Sigmoid colon (tissue), 7 donors: ENCODE measurements around the gene CAMTA1. TPM values are rescaled to one million over a fixed set of nuclear protein-coding genes. Genes with fewer than 3 reads are reported as not detected.
"Not testable (repeated sequence)": the region's sequence is repeated elsewhere in the genome, so short reads cannot be mapped to it uniquely, and the experiment has no call there.

Experiments used
- DNase-seq: peaks from one replicate; pipeline ENCODE4 v3.0.0-alpha.2; 2019
- H3K27ac ChIP-seq, 4 donors: fragments of 200-600 bp; sonication (generic); one replicate each; pipeline ENCODE4 v1.5.1; 2016 to 2019; ENCODE audit warnings: mild to moderate bottlenecking in 1 of 4
- H3K27me3 ChIP-seq, 3 donors: fragments of 200-600 bp; sonication (generic); one replicate each; pipeline ENCODE4 v1.5.1; 2019; ENCODE audit warnings: mild to moderate bottlenecking in 1 of 3
- H3K36me3 ChIP-seq, 4 donors: fragments of 200-600 bp; sonication (generic); one replicate each; pipeline ENCODE4 v1.5.1; 2016 to 2019
- H3K4me1 ChIP-seq, 4 donors: fragments of 200-600 bp; sonication (generic); one replicate each; pipeline ENCODE4 v1.5.1; 2017 to 2019
- H3K4me3 ChIP-seq, 4 donors: fragments of 200-600 bp; sonication (generic); one replicate each; pipeline ENCODE4 v1.5.1; 2017 to 2019; ENCODE audit warnings: mild to moderate bottlenecking in 2 of 4, moderate library complexity in 1 of 4
- H3K9me3 ChIP-seq, 4 donors: fragments of 200-600 bp in 3 of 4; sonication (generic) in 3 of 4; one replicate each; pipeline versions ENCODE4 v1.5.1 to v1.6.1; 2013 to 2019
- EP300 ChIP-seq, 4 donors: sonication (generic); formaldehyde crosslinking; IDR thresholded peaks; one replicate each; pipeline ENCODE4 v1.6.1; 2017; ENCODE audit warnings: antibody characterized with exemption in 4 of 4
- POLR2A ChIP-seq, 2 donors: fragments of 450-650 bp; IDR thresholded peaks; one replicate each; pipeline ENCODE4 v1.6.1; 2016; ENCODE audit warnings: antibody characterized with exemption in 2 of 2, mild to moderate bottlenecking in 2 of 2, moderate library complexity in 2 of 2
- POLR2AphosphoS5 ChIP-seq, 4 donors: sonication (generic); formaldehyde crosslinking; IDR thresholded peaks; one replicate each; pipeline ENCODE4 v1.6.1; 2017; ENCODE audit warnings: antibody characterized with exemption in 4 of 4
- WGBS, 2 donors: extraction: QIAGEN DNeasy Blood & Tissue Kit; methylation state at CpG; one replicate each; pipeline ENCODE4 v1.1.7; 2013; 5-methylcytosine and 5-hydroxymethylcytosine counted together
- intact Hi-C: fragments of 100-400 bp; cut with DNase I; formaldehyde crosslinking; loops from one replicate; pipeline ENCODE4 v1.15.1; 2023
- polyA plus RNA-seq, 3 donors: library from polyadenylated mRNA; stranded (reverse); fragments of 200-250 nt; gene quantifications; one replicate each; pipeline ENCODE4 v1.2.3, GENCODE V29; 2013
- total RNA-seq, 4 donors: library from RNA; depleted of rRNA; stranded (reverse); fragments of >200 nt; gene quantifications; one replicate each; pipeline ENCODE4 v1.1.0, GENCODE V29; 2016
- TF ChIP-seq, protein P1 (sequence below), 4 experiments: fragments of 450-650 bp in 3 of 4; fragments of 200-600 bp in 1 of 4; IDR thresholded peaks; one replicate each; pipeline ENCODE4 v1.5.1; 2016 to 2019; ENCODE audit warnings: antibody characterized with exemption in 4 of 4, mild to moderate bottlenecking in 3 of 4, moderate library complexity in 2 of 4
- donor health status: healthy with polysubstance abuse.
- donor health status: Bipolar disorder and iron deficiency.
- donor health status: healthy.

The CAMTA1 gene
- total and polyA plus RNA-seq, 7 donors = 97.9 to 196 (median 177) TPM

GRCh38 chr1:7408771-7409150 lies 623.5 kb downstream of the CAMTA1 start:
- WGBS, 2 donors = 83 to 91% methylated on average over 5 of the region's 5 CpGs
- peak; percentile 22 for DNase-seq
- Histone ChIP-seq H3K27ac (no peak overlapping the region), H3K27me3 (no peaks in the 10 kb centered on the region), H3K4me1 (no peaks in the 10 kb centered on the region), H3K9me3 (no peaks in the 10 kb centered on the region), H3K4me3 (no peak overlapping the region), H3K36me3 (no peaks in the 10 kb centered on the region)
- intact Hi-C loops = no loop called here
- TF ChIP-seq POLR2A (IDR thresholded peaks at IDR 0.05) = no peak
- TF ChIP-seq, protein P1, sequence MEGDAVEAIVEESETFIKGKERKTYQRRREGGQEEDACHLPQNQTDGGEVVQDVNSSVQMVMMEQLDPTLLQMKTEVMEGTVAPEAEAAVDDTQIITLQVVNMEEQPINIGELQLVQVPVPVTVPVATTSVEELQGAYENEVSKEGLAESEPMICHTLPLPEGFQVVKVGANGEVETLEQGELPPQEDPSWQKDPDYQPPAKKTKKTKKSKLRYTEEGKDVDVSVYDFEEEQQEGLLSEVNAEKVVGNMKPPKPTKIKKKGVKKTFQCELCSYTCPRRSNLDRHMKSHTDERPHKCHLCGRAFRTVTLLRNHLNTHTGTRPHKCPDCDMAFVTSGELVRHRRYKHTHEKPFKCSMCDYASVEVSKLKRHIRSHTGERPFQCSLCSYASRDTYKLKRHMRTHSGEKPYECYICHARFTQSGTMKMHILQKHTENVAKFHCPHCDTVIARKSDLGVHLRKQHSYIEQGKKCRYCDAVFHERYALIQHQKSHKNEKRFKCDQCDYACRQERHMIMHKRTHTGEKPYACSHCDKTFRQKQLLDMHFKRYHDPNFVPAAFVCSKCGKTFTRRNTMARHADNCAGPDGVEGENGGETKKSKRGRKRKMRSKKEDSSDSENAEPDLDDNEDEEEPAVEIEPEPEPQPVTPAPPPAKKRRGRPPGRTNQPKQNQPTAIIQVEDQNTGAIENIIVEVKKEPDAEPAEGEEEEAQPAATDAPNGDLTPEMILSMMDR (IDR thresholded peaks at IDR 0.05) = no peak
- no peak for TF ChIP-seq POLR2AphosphoS5 (IDR thresholded peaks at IDR 0.05)
- no peak for TF ChIP-seq EP300 (IDR thresholded peaks at IDR 0.05)

DNA sequence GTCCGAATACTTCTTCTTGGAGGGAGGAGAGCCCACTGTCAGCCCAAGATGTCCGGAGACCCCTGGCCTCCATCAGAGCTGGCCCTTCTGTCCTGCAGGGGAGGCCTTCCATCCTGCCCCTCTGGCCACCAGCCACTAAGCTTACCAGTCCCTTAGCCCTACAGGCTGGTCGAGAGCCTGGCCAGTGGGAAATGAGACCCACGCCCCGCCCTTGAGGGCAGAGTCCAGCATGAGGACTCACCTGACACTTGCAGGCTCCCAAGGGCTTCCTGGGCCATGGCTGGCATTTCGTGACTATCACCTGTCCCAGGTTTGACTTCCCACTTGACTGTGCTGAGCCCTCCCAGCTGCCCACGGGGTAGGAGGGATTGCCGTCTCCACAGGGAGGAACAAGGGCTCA lies 624.0 kb downstream of the CAMTA1 start:
- Histone ChIP-seq H3K4me1 (no peaks in the 10 kb centered on the region), H3K27me3 (no peaks in the 10 kb centered on the region), H3K27ac (no peak overlapping the region), H3K9me3 (no peaks in the 10 kb centered on the region), H3K4me3 (no peak overlapping the region), H3K36me3 (no peaks in the 10 kb centered on the region)
- TF ChIP-seq POLR2AphosphoS5 (IDR thresholded peaks at IDR 0.05) (no peak), POLR2A (IDR thresholded peaks at IDR 0.05) (no peak)
- WGBS, 2 donors = 52 to 81% methylated on average over 8 of the region's 8 CpGs
- intact Hi-C loops = no loop called here
- peak; percentile 56 for DNase-seq

DNA sequence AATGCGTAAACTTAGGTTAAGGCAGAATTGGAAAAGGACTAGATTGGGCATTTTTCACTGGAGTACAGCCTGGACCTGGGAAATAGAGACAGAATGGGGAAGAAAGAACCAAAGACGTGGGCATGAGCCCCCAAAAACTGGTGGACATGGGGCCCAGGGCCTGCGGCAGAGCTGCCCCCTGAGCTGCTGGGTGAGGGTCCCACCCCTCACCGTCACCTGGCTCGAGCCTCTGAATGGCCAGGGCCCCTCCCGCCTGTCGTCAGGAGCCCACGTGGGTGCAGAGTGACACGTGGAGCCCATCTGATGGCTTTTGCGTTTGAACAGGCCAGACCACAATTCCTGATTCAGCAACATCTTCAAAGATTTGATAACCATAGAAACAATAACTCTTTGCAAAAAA lies 624.9 kb downstream of the CAMTA1 start:
- 84 to 89% methylated on average over 10 of the region's 10 CpGs for WGBS, 2 donors
- Histone ChIP-seq H3K27me3 (no peaks in the 10 kb centered on the region), H3K36me3 (no peaks in the 10 kb centered on the region), H3K4me3 (no peak overlapping the region), H3K9me3 (no peaks in the 10 kb centered on the region), H3K27ac (no peak overlapping the region), H3K4me1 (no peaks in the 10 kb centered on the region)
- intact Hi-C loops = no loop called here
- DNase-seq = peak; percentile 35
- TF ChIP-seq EP300 (IDR thresholded peaks at IDR 0.05) = no peak
- TF ChIP-seq POLR2A (IDR thresholded peaks at IDR 0.05) = no peak
- no peak for TF ChIP-seq POLR2AphosphoS5 (IDR thresholded peaks at IDR 0.05)
- TF ChIP-seq, protein P1 (IDR thresholded peaks at IDR 0.05) = no peak

DNA sequence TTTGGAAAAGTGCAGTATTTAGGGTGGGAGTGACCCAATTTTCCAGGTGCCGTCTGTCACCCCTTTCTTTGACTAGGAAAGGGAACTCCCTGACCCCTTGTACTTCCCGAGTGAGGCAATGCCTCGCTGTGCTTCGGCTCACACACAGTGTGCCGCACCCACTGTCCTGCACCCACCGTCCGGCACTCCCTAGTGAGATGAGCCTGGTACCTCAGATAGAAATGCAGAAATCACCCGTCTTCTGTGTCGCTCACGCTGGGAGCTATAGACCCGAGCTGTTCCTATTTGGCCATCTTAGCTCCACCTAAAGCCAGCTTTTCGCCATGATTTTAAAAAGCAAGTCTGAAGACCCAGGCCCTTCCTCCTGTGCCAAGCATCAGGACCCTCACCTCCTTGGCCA lies 632.4 kb downstream of the CAMTA1 start:
- H3K27me3 ChIP-seq, H3K9me3 ChIP-seq, H3K27ac ChIP-seq, H3K4me1 ChIP-seq, DNase-seq, H3K36me3 ChIP-seq, H3K4me3 ChIP-seq, intact Hi-C loops: not testable (repeated sequence)
- WGBS, 2 donors = 81 to 82% methylated on average over 12 of the region's 12 CpGs

GRCh38 chr1:7418442-7419080 lies 633.3 kb downstream of the CAMTA1 start:
- Histone ChIP-seq H3K27me3 (no peaks in the 10 kb centered on the region), H3K9me3 (no peaks in the 10 kb centered on the region), H3K27ac (no peak overlapping the region), H3K4me3 (no peak overlapping the region), H3K36me3 (no peaks in the 10 kb centered on the region), H3K4me1 (no peaks in the 10 kb centered on the region)
- DNase-seq = peak; percentile 47
- TF ChIP-seq, protein P1 (IDR thresholded peaks at IDR 0.05) = no peak
- no peak for TF ChIP-seq EP300 (IDR thresholded peaks at IDR 0.05)
- no peak for TF ChIP-seq POLR2AphosphoS5 (IDR thresholded peaks at IDR 0.05)
- no peak for TF ChIP-seq POLR2A (IDR thresholded peaks at IDR 0.05)
- intact Hi-C loops = no loop called here
- 75 to 76% methylated on average over 11 of the region's 11 CpGs for WGBS, 2 donors

DNA sequence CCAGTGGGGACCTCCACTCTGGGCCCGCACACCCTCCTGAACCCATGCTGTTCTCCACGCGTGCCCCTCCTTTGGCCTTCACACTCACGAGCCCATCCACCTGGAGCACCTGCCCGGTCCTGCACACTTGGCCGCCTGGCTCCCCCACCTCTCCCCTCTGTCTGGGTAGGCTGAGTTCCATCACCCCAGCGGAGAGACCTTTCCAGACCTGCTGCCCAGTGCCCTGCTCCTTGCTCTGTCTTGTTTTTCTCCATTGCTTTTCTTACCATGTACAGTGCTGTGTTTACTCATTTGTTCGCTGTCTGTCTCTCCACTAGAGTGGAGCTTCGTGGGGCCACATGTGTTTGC lies 634.8 kb downstream of the CAMTA1 start:
- no peak overlapping the region for H3K27ac ChIP-seq
- WGBS, 2 donors = 79 to 81% methylated on average over 9 of the region's 9 CpGs
- H3K36me3 ChIP-seq = no peaks in the 10 kb centered on the region
- no peak overlapping the region for H3K4me3 ChIP-seq
- TF ChIP-seq POLR2A (IDR thresholded peaks at IDR 0.05) (no peak), EP300 (IDR thresholded peaks at IDR 0.05) (no peak), POLR2AphosphoS5 (IDR thresholded peaks at IDR 0.05) (no peak)
- TF ChIP-seq, protein P1 (IDR thresholded peaks at IDR 0.05) = no peak
- H3K4me1 ChIP-seq = no peaks in the 10 kb centered on the region
- intact Hi-C loops = no loop called here
- H3K9me3 ChIP-seq = no peaks in the 10 kb centered on the region
- peak; percentile 33 for DNase-seq
- no peaks in the 10 kb centered on the region for H3K27me3 ChIP-seq
